ENCODE data around the gene ADCY2. TPM values are rescaled to one million over a fixed set of nuclear protein-coding genes. Genes with fewer than 3 reads are reported as not detected.

ADCY2 gene
- total and polyA plus RNA-seq, 9 of the 15 experiments (the other 6 are each of a cell fraction or from before 2014, with no cell fraction given): 0.01 to 0.15 (median 0.03) TPM; not detected in 5

DNA sequence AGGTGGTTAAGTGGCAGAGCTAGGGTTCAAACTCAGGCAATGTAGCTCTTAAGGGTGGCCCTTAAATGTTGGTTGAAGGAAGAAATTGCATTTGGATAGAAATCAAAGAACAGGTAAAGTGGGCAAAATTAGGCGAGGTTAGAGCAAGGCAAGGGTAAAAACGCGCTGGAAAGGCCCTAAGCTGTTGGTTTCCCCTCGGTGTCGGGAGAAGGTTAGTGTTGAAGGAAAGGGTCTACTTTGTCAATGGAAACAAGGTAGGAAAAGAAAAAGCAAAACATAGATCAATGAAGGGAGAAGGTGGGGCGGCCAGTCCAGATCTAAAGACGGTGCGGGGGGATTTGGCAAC lies 472.5 kb downstream of the ADCY2 start:
- Histone ChIP-seq H3K4me1 (replicated peaks in 1 of 2; ENCODE audit: control insufficient read depth in 2 of 2, insufficient read depth in 2 of 2, low read length in 2 of 2) (peaks cover 6 to 20% of the 10 kb centered on the region in 2 experiments; a peak in 4 of 5 replicates), H3K4me3 (peak overlapping the region; percentile 93), H3K36me3 (ENCODE audit: control insufficient read depth, insufficient read depth, low read length) (peaks cover 68% of the 10 kb centered on the region), H3K27ac (ENCODE audit: extremely low read depth, low read depth, low read length) (peak overlapping the region; percentile 77), H3K9me3 (replicated peaks; ENCODE audit: control insufficient read depth, insufficient read depth, low read depth, low read length) (no peaks in the 10 kb centered on the region), H4K20me1 (replicated peaks; ENCODE audit: control insufficient read depth, insufficient read depth, low read length) (peaks cover 16% of the 10 kb centered on the region), H3K27me3 (ENCODE audit: control insufficient read depth in 2 of 2, insufficient read depth in 2 of 2, low read length in 2 of 2) (no peaks in the 10 kb centered on the region), H2AFZ (ENCODE audit: low read depth, low read length) (peak overlapping the region; percentile 87), H3K9me1 (ENCODE audit: control insufficient read depth, insufficient read depth, low read length) (peaks cover 3% of the 10 kb centered on the region), H3K4me2 (ENCODE audit: insufficient read depth, low read length) (peak overlapping the region; percentile 95), H3K79me2 (ENCODE audit: control insufficient read depth, insufficient read depth, low read length) (peaks cover 84% of the 10 kb centered on the region), H3K9ac (ENCODE audit: insufficient read depth in 1 of 2, low read depth in 2 of 2, low read length in 2 of 2) (peak overlapping the region; percentile 83 to 96)
- 1% methylated on average over 8 of the region's 8 CpGs for WGBS (ENCODE audit: insufficient coverage, low coverage, missing lambda C conversion rate)
- intact Hi-C loops (cut with micrococcal nuclease) (no loop called here), in situ Hi-C loops (cut with MboI) (no loop called here)
- peak; percentile 22 for ATAC-seq
- CTCF ChIA-PET (ENCODE audit: low intra/inter-chr PET ratio): no interaction called here
- FAIRE-seq: peak; percentile 57
- no TSS peak for BruUV-seq (replicated peaks)
- POLR2A ChIA-PET: interaction anchor here (0.6 to 2.2 kb wide), 10 partner anchors 9 to 1346 kb away, joined by 3 to 11 read pairs (median 4); no protein-coding TSS in a partner anchor
- DNase-seq (ENCODE audit: extremely low read depth in 1 of 4, low spot score in 3 of 4): no peak
- TF ChIP-seq L3MBTL2 (IDR thresholded peaks at IDR 0.05): no peak
- no peak for TF ChIP-seq MXD1 (CRISPR knock-in tag; IDR thresholded peaks at IDR 0.05; ENCODE audit: borderline replicate concordance, poor library complexity, severe bottlenecking)
- TF ChIP-seq MYC (IDR thresholded peaks at IDR 0.05; ENCODE audit: low read depth, low read length): no peak
- no peak for TF ChIP-seq MYC (CRISPR knock-in tag; IDR thresholded peaks at IDR 0.05; ENCODE audit: borderline replicate concordance, low read depth)
- TF ChIP-seq, protein P1, sequence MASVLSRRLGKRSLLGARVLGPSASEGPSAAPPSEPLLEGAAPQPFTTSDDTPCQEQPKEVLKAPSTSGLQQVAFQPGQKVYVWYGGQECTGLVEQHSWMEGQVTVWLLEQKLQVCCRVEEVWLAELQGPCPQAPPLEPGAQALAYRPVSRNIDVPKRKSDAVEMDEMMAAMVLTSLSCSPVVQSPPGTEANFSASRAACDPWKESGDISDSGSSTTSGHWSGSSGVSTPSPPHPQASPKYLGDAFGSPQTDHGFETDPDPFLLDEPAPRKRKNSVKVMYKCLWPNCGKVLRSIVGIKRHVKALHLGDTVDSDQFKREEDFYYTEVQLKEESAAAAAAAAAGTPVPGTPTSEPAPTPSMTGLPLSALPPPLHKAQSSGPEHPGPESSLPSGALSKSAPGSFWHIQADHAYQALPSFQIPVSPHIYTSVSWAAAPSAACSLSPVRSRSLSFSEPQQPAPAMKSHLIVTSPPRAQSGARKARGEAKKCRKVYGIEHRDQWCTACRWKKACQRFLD (CRISPR knock-in tag; IDR thresholded peaks at IDR 0.05): no peak
- no peak for TF ChIP-seq POLR2AphosphoS2 (IDR thresholded peaks at IDR 0.05; ENCODE audit: low read length)
- TF ChIP-seq, protein P2, sequence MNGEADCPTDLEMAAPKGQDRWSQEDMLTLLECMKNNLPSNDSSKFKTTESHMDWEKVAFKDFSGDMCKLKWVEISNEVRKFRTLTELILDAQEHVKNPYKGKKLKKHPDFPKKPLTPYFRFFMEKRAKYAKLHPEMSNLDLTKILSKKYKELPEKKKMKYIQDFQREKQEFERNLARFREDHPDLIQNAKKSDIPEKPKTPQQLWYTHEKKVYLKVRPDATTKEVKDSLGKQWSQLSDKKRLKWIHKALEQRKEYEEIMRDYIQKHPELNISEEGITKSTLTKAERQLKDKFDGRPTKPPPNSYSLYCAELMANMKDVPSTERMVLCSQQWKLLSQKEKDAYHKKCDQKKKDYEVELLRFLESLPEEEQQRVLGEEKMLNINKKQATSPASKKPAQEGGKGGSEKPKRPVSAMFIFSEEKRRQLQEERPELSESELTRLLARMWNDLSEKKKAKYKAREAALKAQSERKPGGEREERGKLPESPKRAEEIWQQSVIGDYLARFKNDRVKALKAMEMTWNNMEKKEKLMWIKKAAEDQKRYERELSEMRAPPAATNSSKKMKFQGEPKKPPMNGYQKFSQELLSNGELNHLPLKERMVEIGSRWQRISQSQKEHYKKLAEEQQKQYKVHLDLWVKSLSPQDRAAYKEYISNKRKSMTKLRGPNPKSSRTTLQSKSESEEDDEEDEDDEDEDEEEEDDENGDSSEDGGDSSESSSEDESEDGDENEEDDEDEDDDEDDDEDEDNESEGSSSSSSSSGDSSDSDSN (IDR thresholded peaks at IDR 0.05; ENCODE audit: borderline replicate concordance in 1 of 2, low read depth in 2 of 2, low read length in 2 of 2): no peak
- TF ChIP-seq TCF7L2 (IDR thresholded peaks at IDR 0.05; ENCODE audit: low read depth, low read length): no peak
- TF ChIP-seq, protein P3, sequence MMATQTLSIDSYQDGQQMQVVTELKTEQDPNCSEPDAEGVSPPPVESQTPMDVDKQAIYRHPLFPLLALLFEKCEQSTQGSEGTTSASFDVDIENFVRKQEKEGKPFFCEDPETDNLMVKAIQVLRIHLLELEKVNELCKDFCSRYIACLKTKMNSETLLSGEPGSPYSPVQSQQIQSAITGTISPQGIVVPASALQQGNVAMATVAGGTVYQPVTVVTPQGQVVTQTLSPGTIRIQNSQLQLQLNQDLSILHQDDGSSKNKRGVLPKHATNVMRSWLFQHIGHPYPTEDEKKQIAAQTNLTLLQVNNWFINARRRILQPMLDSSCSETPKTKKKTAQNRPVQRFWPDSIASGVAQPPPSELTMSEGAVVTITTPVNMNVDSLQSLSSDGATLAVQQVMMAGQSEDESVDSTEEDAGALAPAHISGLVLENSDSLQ (IDR thresholded peaks at IDR 0.05): no peak
- 0 out of 2 replicates have a peak, but pooled peaks have one; percentile 29 for TF ChIP-seq HIVEP1 (CRISPR knock-in tag; IDR thresholded peaks at IDR 0.05)
- TF ChIP-seq GABPB1 (CRISPR knock-in tag; IDR thresholded peaks at IDR 0.05): no peak
- TF ChIP-seq KLF6 (CRISPR knock-in tag; IDR thresholded peaks at IDR 0.05; ENCODE audit: borderline replicate concordance): no peak
- no peak for TF ChIP-seq STAT5A (IDR thresholded peaks at IDR 0.05; ENCODE audit: borderline replicate concordance, low read length)
- TF ChIP-seq SETDB1 (IDR thresholded peaks at IDR 0.05; ENCODE audit: low read length): no peak
- TF ChIP-seq NKRF (IDR thresholded peaks at IDR 0.05; ENCODE audit: borderline replicate concordance): peak; percentile 78; the same call in 1 of the 2 replicates
- peak; percentile 60; the same call in 1 of the 2 replicates for TF ChIP-seq OTX1 (CRISPR knock-in tag; IDR thresholded peaks at IDR 0.05)

Measured in K562 (cell line).